Measurements from ENCODE around the gene ECEL1. TPM values are rescaled to one million over a fixed set of nuclear protein-coding genes. Genes with fewer than 3 reads are reported as not detected.

The ECEL1 gene
- total RNA-seq, 1 experiment from 2014 or later = 23.3 TPM

DNA sequence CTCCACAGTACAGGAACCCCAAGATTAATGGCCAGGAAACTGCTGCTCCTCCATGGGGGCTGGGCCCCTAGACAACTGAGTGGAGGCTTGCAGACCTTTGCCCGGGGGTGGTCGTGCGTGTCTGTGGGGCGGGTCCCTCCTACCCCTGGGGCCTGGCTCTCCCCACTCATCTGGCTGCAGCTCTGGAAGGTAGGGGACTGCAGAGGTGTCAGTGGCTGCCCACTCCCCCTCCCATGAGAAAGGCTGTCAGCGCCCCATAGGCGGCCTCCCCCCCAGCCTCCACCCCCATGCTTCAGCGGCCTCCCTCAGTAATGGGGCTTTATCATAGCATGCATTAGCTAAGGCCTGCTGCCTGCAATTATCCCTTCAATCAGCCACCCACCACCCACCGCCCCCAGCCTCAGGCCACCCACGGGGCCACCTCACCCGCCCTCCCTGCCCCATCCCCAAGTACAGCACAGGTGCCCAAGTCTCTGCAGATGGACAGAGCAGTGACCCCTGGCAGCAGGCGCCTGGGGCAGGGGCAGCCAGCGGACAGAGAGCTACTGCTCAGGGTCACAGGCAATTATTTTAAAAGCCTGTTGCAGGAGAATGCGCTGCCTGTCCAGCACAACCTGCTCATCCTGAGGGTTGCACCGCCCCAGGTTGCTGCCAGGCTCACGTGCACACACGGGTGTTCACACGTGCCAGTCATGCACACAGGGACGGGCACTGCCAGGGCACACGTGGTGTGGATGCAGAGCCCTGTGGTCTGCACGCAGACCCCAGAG is 9.1 kb upstream of the ECEL1 start (continued):
- TF ChIP-seq KAT7 (CRISPR knock-in tag; IDR thresholded peaks at IDR 0.05; ENCODE audit: borderline replicate concordance) (no peak), NFATC4 (CRISPR knock-in tag; IDR thresholded peaks at IDR 0.05) (no peak), RELA (CRISPR knock-in tag; IDR thresholded peaks at IDR 0.05; ENCODE audit: borderline replicate concordance) (no peak)

- Mint-ChIP-seq H3K4me3 (no peak overlapping the region), H3K27ac (no peak overlapping the region), H3K9me3 (no peaks in the 10 kb centered on the region), H3K36me3 (no peaks in the 10 kb centered on the region), H3K27me3 (ENCODE audit: low read depth) (peaks cover 7% of the 10 kb centered on the region), H3K4me1 (peaks cover 9% of the 10 kb centered on the region)
- TF ChIP-seq TEAD1 (CRISPR knock-in tag; IDR thresholded peaks at IDR 0.05) (no peak), ATF3 (CRISPR knock-in tag; conservative IDR thresholded peaks at IDR 0.05) (no peak), IRF1 (CRISPR knock-in tag; IDR thresholded peaks at IDR 0.05) (no peak), ZNF219 (CRISPR knock-in tag; IDR thresholded peaks at IDR 0.05; ENCODE audit: borderline replicate concordance) (no peak), NFYB (CRISPR knock-in tag; conservative IDR thresholded peaks at IDR 0.05; ENCODE audit: low read depth) (no peak), ZNF281 (CRISPR knock-in tag; IDR thresholded peaks at IDR 0.05) (no peak), CREB1 (CRISPR knock-in tag; IDR thresholded peaks at IDR 0.05) (no peak), ZNF232 (CRISPR knock-in tag; IDR thresholded peaks at IDR 0.05) (no peak), MYBL2 (CRISPR knock-in tag; IDR thresholded peaks at IDR 0.05) (no peak)
- TF ChIP-seq, protein P1, sequence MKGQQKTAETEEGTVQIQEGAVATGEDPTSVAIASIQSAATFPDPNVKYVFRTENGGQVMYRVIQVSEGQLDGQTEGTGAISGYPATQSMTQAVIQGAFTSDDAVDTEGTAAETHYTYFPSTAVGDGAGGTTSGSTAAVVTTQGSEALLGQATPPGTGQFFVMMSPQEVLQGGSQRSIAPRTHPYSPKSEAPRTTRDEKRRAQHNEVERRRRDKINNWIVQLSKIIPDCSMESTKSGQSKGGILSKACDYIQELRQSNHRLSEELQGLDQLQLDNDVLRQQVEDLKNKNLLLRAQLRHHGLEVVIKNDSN (CRISPR knock-in tag; IDR thresholded peaks at IDR 0.05) = no peak
- ATAC-seq (no peak), DNase-seq (ENCODE audit: low spot score) (no peak)
- ChIA-PET POLR2A (no interaction called here), CTCF (no interaction called here)
Observed at GRCh38 chr2:232495292-232495691, 7.7 kb upstream of the ECEL1 start.

DNA sequence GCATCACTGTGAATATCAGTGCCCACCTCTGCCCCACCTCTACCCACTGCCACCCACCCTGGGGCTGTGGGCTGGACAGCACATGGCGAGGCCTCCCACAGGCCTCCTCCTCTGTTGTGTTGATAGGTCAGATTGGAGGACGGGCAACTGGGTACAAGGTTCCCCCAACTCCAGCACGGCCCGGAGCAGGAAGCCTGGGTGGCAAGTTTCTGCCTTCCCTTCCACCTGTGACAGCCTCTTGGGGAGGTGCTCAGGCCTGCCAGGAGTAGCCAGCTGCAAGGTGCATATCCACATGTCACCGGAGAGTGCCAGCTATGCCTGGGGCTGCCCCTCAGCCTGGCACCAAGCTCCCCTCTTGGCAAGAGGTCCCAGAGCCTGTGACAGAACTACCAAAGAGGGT is 6.9 kb upstream of the ECEL1 start:
- DNase-seq (ENCODE audit: low spot score) = no peak
- Mint-ChIP-seq H3K27ac (no peak overlapping the region), H3K4me3 (no peak overlapping the region), H3K9me3 (no peaks in the 10 kb centered on the region), H3K4me1 (peaks cover 14% of the 10 kb centered on the region), H3K27me3 (ENCODE audit: low read depth) (peaks cover 11% of the 10 kb centered on the region), H3K36me3 (no peaks in the 10 kb centered on the region)
- ChIA-PET POLR2A (no interaction called here), CTCF (interaction anchor here (1.0 to 1.1 kb wide), 2 partner anchors 28 to 29 kb away, joined by 3 read pairs; no protein-coding TSS in a partner anchor)
- ATAC-seq = no peak
- TF ChIP-seq GRHL2 (CRISPR knock-in tag; IDR thresholded peaks at IDR 0.05; ENCODE audit: insufficient replicate concordance, severe bottlenecking) = no peak

GRCh38 chr2:232493701-232494474 is 6.3 kb upstream of the ECEL1 start:
- ATAC-seq (no peak), DNase-seq (ENCODE audit: low spot score) (no peak)
- TF ChIP-seq SOX15 (CRISPR knock-in tag; IDR thresholded peaks at IDR 0.05) = no peak
- TF ChIP-seq, protein P2, sequence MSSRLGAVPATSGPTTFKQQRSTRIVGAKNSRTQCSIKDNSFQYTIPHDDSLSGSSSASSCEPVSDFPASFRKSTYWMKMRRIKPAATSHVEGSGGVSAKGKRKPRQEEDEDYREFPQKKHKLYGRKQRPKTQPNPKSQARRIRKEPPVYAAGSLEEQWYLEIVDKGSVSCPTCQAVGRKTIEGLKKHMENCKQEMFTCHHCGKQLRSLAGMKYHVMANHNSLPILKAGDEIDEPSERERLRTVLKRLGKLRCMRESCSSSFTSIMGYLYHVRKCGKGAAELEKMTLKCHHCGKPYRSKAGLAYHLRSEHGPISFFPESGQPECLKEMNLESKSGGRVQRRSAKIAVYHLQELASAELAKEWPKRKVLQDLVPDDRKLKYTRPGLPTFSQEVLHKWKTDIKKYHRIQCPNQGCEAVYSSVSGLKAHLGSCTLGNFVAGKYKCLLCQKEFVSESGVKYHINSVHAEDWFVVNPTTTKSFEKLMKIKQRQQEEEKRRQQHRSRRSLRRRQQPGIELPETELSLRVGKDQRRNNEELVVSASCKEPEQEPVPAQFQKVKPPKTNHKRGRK (CRISPR knock-in tag; IDR thresholded peaks at IDR 0.05; ENCODE audit: borderline replicate concordance) = no peak
- no peak for TF ChIP-seq MXD4 (CRISPR knock-in tag; IDR thresholded peaks at IDR 0.05; ENCODE audit: borderline replicate concordance)
- POLR2A ChIA-PET = no interaction called here
- Mint-ChIP-seq H3K27ac (no peak overlapping the region), H3K4me3 (no peak overlapping the region), H3K27me3 (ENCODE audit: low read depth) (peaks cover 17% of the 10 kb centered on the region), H3K9me3 (no peaks in the 10 kb centered on the region), H3K36me3 (no peaks in the 10 kb centered on the region), H3K4me1 (peaks cover 20% of the 10 kb centered on the region)
- CTCF ChIA-PET = interaction anchor here (0.6 to 1.1 kb wide), 4 partner anchors 14 to 262 kb away, joined by 3 read pairs; no protein-coding TSS in a partner anchor
